ENCODE data around the gene GRID2. TPM values are rescaled to one million over a fixed set of nuclear protein-coding genes. Genes with fewer than 3 reads are reported as not detected.

GRID2 gene
- total and polyA plus RNA-seq, 2 experiments from 2014 or later, result 0.12 TPM; not detected in 1

- H3K27me3 ChIP-seq, result no peaks in the 10 kb centered on the region
- TF ChIP-seq, protein P1, sequence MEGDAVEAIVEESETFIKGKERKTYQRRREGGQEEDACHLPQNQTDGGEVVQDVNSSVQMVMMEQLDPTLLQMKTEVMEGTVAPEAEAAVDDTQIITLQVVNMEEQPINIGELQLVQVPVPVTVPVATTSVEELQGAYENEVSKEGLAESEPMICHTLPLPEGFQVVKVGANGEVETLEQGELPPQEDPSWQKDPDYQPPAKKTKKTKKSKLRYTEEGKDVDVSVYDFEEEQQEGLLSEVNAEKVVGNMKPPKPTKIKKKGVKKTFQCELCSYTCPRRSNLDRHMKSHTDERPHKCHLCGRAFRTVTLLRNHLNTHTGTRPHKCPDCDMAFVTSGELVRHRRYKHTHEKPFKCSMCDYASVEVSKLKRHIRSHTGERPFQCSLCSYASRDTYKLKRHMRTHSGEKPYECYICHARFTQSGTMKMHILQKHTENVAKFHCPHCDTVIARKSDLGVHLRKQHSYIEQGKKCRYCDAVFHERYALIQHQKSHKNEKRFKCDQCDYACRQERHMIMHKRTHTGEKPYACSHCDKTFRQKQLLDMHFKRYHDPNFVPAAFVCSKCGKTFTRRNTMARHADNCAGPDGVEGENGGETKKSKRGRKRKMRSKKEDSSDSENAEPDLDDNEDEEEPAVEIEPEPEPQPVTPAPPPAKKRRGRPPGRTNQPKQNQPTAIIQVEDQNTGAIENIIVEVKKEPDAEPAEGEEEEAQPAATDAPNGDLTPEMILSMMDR (IDR thresholded peaks at IDR 0.05; ENCODE audit: low read depth, low read length), result no peak
- H3K4me1 ChIP-seq (ENCODE audit: low read depth), result peaks cover 10% of the 10 kb centered on the region
- peak in 1 of 2 donors; percentile 23 for DNase-seq (ENCODE audit: low read depth in 1 of 2, low spot score in 1 of 2)
- H3K36me3 ChIP-seq, result no peaks in the 10 kb centered on the region
- no peak overlapping the region for H3K4me3 ChIP-seq
- H3K27ac ChIP-seq, result no peak overlapping the region
- H3K9me3 ChIP-seq (ENCODE audit: low read depth), result no peaks in the 10 kb centered on the region
Measured at GRCh38 chr4:92791871-92792440, 488.2 kb downstream of the GRID2 start.

- Histone ChIP-seq H3K27ac (no peak overlapping the region), H3K9me3 (ENCODE audit: low read depth) (no peaks in the 10 kb centered on the region), H3K36me3 (no peaks in the 10 kb centered on the region), H3K4me1 (ENCODE audit: low read depth) (no peaks in the 10 kb centered on the region), H3K4me3 (no peak overlapping the region), H3K27me3 (no peaks in the 10 kb centered on the region)
- TF ChIP-seq, protein P1 (IDR thresholded peaks at IDR 0.05; ENCODE audit: low read depth, low read length), result no peak
- no peak for DNase-seq (ENCODE audit: low read depth in 1 of 2, low spot score in 1 of 2)
Measured at GRCh38 chr4:92809381-92809780, 505.6 kb downstream of the GRID2 start.

DNA sequence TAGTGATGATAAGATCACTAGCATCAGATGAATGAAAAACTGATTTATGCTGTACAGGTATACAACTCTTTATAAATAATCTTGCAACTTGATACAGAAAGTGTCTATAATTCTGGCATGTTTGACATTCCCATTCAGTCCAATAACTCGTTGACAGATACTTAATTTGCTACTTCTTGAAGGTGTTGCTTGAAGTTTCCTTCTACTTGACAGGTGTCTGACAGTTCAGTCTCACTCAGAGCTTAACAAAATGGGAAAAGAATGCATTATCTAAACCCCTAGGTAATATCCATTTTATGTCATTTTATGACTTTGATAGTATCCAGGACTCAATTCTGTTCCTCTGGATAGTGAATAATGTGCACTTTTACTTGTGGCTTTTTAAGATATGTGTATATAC lies 508.9 kb downstream of the GRID2 start:
- no peaks in the 10 kb centered on the region for H3K9me3 ChIP-seq (ENCODE audit: low read depth)
- H3K36me3 ChIP-seq, result no peaks in the 10 kb centered on the region
- TF ChIP-seq, protein P1 (IDR thresholded peaks at IDR 0.05; ENCODE audit: low read depth, low read length), result no peak
- no peaks in the 10 kb centered on the region for H3K4me1 ChIP-seq (ENCODE audit: low read depth)
- DNase-seq (ENCODE audit: low read depth in 1 of 2, low spot score in 1 of 2), result no peak
- H3K4me3 ChIP-seq, result no peak overlapping the region
- H3K27ac ChIP-seq, result no peak overlapping the region
- H3K27me3 ChIP-seq, result no peaks in the 10 kb centered on the region

- no peak for DNase-seq (ENCODE audit: low read depth in 1 of 2, low spot score in 1 of 2)
- no peaks in the 10 kb centered on the region for H3K4me1 ChIP-seq (ENCODE audit: low read depth)
- TF ChIP-seq, protein P1 (IDR thresholded peaks at IDR 0.05; ENCODE audit: low read depth, low read length), result no peak
- H3K27me3 ChIP-seq, result no peaks in the 10 kb centered on the region
- H3K27ac ChIP-seq, result no peak overlapping the region
- H3K4me3 ChIP-seq, result no peak overlapping the region
- no peaks in the 10 kb centered on the region for H3K9me3 ChIP-seq (ENCODE audit: low read depth)
- H3K36me3 ChIP-seq, result no peaks in the 10 kb centered on the region
Measured at GRCh38 chr4:92814677-92815076, 510.9 kb downstream of the GRID2 start.

DNA sequence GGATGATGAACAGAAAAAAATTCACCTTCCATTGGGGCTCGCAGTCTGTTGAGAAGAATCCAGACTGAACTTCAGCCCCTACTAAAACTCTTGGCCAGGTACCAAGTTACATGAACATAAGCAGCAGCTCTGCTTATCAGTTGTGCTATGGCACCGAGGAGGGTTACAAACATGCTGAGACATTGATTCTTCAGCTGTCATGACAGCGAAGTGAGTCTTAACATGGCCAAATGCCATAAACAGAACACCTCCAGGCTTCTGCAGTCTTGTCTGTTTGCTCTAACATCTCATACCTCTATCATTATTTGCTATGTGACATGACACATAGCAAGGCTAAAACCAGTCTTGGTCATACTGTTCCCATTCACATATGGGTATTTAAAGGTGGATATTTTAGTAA lies 521.5 kb downstream of the GRID2 start:
- Histone ChIP-seq H3K9me3 (ENCODE audit: low read depth) (no peaks in the 10 kb centered on the region), H3K27ac (no peak overlapping the region), H3K4me1 (ENCODE audit: low read depth) (peaks cover 11% of the 10 kb centered on the region), H3K36me3 (no peaks in the 10 kb centered on the region), H3K4me3 (no peak overlapping the region), H3K27me3 (no peaks in the 10 kb centered on the region)
- TF ChIP-seq, protein P1 (IDR thresholded peaks at IDR 0.05; ENCODE audit: low read depth, low read length), result no peak
- DNase-seq (ENCODE audit: low read depth in 1 of 2, low spot score in 1 of 2), result peak in 1 of 2 donors; percentile 68

Measured in cardiac muscle cell (in vitro differentiated cells and primary cell).